ENCODE results near the gene NUP188.
"Not testable (repeated sequence)": the region's sequence is repeated elsewhere in the genome, so short reads cannot be mapped to it uniquely, and the experiment has no call there.

Gene NUP188

GRCh38 chr9:128946571-128947276, 775 bp upstream of the NUP188 start:
- DNase-seq: peak; percentile 27

- DNase-seq: no peak
These were observed 297 bp upstream of the NUP188 start for GRCh38 chr9:128947277-128947526.

- DNase-seq: not testable (repeated sequence)
These were observed 13.9 kb downstream of the NUP188 start for GRCh38 chr9:128961403-128961802.

DNA sequence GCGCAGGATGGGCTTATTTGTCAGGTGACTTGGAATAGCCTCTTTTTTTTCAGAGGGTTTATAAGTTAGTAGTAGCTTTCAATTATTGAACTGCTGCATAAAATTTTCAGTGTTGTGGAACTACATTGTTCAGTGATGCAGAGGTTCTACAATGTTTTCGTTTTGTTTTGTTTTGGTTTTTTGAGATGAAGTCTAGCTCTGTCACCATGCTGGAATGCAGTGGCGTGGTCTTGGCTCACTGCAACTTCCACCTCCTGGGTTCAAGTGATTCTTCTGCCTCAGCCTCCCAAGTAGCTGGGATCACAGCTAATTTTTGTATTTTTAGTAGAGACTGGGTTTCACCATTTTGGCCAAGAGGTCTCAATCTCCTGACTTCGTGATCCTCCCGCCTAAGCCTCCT, 22.0 kb downstream of the NUP188 start:
- DNase-seq: no peak

DNA sequence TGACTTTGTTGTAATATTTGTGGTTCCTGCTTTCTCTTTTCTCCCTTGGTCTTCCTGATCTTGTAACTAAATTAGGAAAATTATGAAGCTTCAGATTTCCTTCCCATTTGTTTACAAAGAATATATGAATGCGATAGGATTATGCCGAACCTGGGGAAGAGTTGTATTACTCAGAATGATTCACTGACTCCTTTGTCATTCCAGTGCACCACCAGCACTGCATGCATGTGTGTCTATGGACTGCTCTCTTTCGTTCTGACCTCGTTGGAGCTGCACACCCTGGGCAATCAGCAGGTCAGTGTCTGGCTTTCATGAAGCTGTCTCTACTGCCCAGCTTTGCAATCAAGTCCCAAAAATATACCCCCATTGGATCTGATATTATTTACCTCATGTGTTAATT, 25.5 kb downstream of the NUP188 start:
- no peak for DNase-seq

DNA sequence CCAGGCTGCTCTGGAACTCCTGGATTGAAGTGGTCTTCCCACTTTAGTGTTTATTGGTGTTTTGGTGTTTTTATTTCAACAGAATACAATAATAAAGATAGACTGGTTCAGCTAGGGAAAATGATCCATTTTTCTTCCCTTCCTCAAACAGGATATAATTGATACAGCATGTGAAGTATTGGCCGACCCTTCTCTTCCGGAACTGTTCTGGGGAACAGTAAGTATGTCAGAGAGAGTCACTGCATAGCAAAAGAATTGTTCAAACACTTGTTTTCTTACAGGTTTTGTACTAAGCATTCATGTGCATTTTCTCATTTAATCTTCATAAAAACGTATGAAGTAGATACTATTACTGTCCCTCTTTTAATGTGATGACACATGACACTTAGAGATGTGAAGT, 31.6 kb downstream of the NUP188 start:
- DNase-seq: no peak

- no peak for DNase-seq
These were observed 36.0 kb downstream of the NUP188 start for GRCh38 chr9:128983536-128983935.

DNA sequence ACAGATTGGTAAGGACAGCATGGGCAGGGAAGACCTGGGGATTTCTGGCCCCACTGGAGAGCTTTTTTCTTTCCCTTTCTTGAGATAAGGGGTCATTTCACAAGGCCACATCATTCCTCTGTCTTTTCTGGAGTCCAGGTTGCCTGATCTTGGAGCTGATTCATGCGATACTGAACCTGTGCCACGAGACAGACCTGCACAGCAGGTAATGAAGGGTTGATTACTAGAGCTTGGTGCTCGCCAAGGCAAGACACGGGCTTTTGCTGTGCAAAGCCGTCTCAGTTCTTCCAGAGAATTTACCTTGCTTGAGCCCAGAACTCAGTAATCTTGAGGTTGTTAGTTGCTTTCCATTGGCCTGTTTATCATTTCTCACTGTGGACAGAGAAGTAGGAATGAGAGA, 39.2 kb downstream of the NUP188 start:
- no peak for DNase-seq

DNA sequence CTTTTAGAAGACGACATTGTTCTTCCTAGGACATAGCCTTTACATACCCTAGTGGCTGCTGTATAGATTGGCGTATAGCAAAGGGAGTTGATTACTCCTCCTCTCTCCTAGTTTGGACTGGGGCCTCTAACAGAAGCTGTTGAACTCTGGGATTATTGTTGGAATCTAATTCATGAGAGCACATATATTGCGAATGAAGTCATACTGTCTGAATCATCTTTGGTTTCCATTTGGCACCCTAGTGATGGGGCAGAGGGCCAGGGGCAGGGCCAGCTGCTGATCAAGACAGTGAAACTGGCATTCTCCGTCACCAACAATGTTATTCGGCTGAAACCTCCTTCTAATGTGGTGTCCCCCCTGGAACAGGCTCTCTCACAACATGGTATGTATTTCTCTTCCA, 40.3 kb downstream of the NUP188 start:
- no peak for DNase-seq

DNA sequence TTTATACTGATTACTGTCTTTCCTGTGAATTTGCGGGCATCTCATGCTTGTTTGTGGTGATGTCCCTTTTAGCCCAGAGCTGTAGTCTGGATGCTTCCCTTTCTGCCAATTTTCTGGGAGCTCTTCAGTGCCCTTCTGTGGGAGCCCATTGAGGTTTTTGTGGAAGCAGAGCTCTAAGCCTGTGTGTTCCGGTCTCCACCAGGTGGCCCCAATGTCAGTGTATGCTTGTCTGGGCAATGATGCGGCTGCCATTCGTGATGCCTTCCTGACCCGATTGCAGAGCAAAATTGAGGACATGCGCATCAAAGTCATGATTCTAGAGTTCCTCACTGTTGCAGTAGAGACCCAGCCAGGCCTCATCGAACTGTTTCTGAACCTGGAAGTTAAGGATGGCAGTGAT, 45.5 kb downstream of the NUP188 start:
- no peak for DNase-seq

DNA sequence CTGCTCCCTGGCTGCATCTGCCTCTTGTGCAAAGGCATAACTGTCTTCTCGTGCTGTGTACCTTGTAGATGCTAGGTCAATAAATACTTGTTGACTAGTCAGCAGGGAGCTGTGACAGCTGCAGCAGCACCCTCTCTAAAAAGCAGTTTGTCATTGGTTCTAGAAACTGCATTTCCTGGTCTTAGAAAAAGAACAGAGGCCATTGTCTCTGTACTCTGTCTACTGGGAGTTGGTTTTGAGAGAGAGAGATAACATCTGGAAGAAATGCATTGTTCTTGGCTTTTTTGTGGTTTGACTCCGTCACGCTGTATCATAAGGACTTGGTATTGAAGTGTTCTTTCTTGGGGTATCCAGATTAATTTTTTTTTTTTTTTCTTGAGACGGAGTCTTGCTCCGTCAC, 48.3 kb downstream of the NUP188 start:
- DNase-seq: no peak

- no peak for DNase-seq
These were observed 51.0 kb downstream of the NUP188 start for GRCh38 chr9:128998462-128998861.

DNA sequence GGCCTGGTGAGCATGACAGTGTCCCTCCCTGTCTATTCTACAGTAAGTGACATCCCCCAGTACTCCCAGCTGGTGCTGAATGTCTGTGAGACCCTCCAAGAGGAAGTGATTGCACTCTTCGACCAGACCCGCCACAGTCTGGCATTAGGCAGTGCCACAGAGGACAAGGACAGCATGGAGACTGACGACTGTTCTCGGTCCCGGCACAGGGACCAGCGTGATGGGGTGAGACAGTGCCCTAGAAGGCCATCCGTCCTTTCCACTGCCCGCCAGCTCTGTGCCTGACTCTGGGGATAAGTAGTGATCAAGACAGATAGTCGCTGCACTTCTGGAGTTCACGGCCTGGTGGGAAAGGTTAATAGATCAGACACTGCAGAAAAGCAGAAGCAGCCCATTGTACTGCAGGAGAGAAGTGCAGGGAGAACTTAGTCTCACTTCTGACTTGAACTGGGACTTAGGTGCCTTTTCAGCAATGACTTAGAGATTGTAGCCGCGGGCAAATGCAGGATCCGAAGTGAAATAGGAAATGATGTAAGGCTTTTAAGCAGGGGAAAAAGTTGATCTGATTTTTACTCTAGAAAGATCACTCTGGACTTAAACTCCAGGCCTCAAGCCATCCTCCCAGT, 52.2 kb downstream of the NUP188 start:
- no peak for DNase-seq

DNA sequence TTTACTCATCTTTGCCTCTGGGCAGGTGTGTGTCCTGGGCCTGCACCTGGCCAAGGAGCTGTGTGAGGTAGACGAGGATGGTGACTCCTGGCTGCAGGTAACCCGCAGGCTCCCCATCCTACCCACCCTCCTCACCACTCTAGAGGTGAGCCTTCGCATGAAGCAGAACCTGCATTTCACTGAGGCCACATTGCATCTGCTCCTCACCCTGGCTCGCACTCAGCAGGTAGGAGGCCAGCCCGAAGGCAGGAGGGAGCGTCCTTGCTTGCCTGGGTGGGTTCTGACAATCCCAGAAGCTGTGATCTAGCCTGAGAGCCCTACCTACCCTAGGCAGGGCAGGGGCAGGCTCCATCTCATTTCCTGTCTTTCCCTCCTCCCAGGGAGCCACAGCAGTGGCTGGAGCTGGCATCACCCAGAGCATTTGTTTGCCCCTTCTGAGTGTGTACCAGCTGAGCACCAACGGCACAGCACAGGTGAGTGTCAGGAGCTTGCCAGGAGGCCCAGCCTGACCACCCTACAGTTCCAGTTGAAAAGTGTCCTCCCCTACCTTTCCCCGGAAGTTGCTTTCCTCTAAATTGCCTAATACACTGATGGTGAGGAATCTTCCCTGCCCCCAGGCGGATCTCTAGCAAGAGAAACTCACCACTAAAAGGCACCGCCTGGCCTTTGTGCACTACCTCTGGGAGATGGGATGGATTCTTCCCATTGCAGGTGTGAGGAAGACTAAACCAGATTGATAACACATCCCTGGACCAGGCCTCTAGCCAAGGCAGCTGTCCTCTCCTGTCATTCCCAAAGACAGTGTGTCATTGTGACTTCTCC, 54.2 kb downstream of the NUP188 start:
- DNase-seq: no peak

- DNase-seq: no peak
These were observed 55.5 kb downstream of the NUP188 start for GRCh38 chr9:129002992-129003391.

DNA sequence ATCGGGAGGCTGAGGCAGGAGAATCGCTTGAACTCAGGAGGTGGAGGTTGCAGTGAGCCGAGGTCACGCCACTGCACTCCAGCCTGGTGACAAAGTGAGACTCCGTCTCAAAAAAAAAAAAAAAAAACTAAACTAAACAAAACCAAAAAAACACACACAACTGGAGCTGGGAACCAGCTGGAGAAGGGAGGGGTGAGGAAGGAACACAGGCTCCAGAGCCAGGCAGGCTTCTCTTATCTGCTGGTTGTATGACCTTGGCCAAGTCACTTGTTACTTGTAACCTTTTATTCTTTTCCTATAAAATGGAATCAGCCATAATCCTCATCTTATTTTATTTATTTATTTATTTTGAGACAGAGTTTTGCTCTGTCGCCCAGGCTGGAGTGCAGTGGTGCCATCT, 56.7 kb downstream of the NUP188 start:
- DNase-seq: not testable (repeated sequence)

DNA sequence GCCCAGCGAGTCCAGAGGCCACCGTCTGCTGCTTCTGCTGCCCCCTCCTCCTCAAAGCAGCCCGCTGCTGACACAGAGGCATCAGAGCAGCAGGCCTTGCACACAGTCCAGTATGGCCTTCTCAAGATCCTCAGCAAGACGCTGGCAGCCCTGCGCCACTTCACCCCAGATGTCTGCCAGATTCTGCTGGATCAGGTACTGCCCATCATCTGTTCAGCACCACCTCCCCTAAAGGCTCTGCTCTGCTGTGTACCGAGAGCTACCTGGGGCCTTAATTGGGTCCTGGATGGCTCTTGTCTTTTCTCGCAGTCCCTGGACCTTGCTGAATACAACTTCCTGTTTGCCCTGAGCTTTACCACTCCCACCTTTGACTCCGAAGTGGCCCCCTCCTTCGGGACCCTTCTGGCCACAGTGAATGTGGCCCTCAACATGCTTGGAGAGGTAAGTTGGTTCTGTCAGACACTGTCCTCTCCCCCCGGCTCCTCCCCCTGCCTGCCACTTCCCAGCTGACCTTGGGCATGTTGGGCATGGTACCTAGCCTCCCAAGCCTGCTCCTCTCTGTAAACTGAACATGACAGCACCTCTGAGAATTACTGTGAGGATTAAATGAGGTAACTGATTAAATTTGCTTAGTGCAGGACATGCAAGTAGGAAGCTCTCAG, 58.0 kb downstream of the NUP188 start:
- DNase-seq: no peak

GRCh38 chr9:129006328-129007034, 59.0 kb downstream of the NUP188 start:
- DNase-seq: peak; percentile 14

- no peak for DNase-seq
These were observed 59.7 kb downstream of the NUP188 start for GRCh38 chr9:129007035-129007765.

- DNase-seq: no peak
These were observed 60.4 kb downstream of the NUP188 start for GRCh38 chr9:129007766-129008468.

DNA sequence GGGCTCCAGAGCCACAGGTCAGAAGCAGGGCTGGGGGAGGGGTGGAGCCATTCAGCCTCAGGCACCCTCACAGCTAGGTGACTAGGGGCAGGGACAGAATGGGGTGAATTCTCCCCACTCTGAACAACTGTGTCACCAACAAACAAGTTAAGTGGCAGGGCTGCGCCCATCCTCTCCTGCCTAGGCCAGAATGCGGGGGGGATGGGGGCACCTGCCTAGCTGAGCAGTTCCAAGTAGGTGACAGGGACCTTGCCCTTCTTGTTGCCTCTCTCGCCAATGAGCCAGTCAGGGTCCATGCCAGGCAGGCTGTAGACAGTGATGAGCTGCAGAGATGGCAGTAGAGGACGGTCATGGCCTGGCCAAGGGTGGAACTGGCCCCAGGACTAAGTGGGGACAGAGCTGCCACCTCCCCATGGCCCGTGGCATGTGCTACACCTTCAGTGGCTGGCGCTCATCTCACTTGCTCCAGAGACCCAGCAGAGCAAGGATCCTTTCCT, 61.0 kb downstream of the NUP188 start:
- no peak for DNase-seq

All from stimulated activated naive CD4-positive, alpha-beta T cell treated with Interleukin-2 at 50 U/mL for 16 hours (primary cell).